GM23338 (cell line): ENCODE results near the gene SLC5A4. TPM values are rescaled to one million over a fixed set of nuclear protein-coding genes. Genes with fewer than 3 reads are reported as not detected.

Source experiments
- ATAC-seq: fragments of 200-7000 bp; cut with Tn5 transposase; 3 replicates; pipeline ENCODE4 v1.9.1; 2020
- DNase-seq: peaks from one replicate; pipeline ENCODE4 v3.0.0-alpha.2; 2015; ENCODE audit warnings: low spot score
- H2AFZ ChIP-seq: fragments of 200-600 bp; sonication (generic); 2 replicates; pipeline ENCODE4 v1.8.0; 2016; ENCODE audit warnings: antibody characterized with exemption, mild to moderate bottlenecking, moderate library complexity
- H3F3A ChIP-seq: fragments of 200-600 bp; sonication (generic); replicated peaks from 2 replicates; pipeline ENCODE4 v1.8.0; 2017; ENCODE audit warnings: antibody characterized with exemption, mixed run types, low read depth
- H3K27ac ChIP-seq: fragments of 200-600 bp; sonication (generic); 2 replicates; pipeline ENCODE4 v1.6.1; 2016; ENCODE audit warnings: low read depth
- H3K27me3 ChIP-seq: fragments of 200-600 bp; sonication (generic); 2 replicates; pipeline ENCODE4 v1.8.0; 2016; ENCODE audit warnings: mild to moderate bottlenecking, mixed run types, moderate library complexity; ENCODE audit not compliant: insufficient read depth
- H3K36me3 ChIP-seq: fragments of 200-600 bp; sonication (generic); 2 replicates; pipeline ENCODE4 v1.8.0; 2016; ENCODE audit warnings: mild to moderate bottlenecking; ENCODE audit not compliant: insufficient read depth
- H3K4me1 ChIP-seq: fragments of 200-600 bp; sonication (generic); 2 replicates; pipeline ENCODE4 v1.8.0; 2016; ENCODE audit warnings: mild to moderate bottlenecking, moderate library complexity; ENCODE audit not compliant: insufficient read depth
- H3K4me2 ChIP-seq: fragments of 200-600 bp; sonication (generic); 2 replicates; pipeline ENCODE4 v1.7.1; 2017; ENCODE audit warnings: mixed run types
- H3K4me3 ChIP-seq: fragments of 200-600 bp; sonication (generic); 2 replicates; pipeline ENCODE4 v1.6.1; 2016; ENCODE audit warnings: mixed run types
- H3K79me2 ChIP-seq: fragments of 200-600 bp; sonication (generic); replicated peaks from 2 replicates; pipeline ENCODE4 v1.8.0; 2017; ENCODE audit warnings: mild to moderate bottlenecking; ENCODE audit not compliant: insufficient read depth
- H3K9me2 ChIP-seq: fragments of 200-600 bp; sonication (generic); 2 replicates; pipeline ENCODE4 v1.8.0; 2017; ENCODE audit not compliant: insufficient read depth
- H4K20me1 ChIP-seq: fragments of 200-600 bp; sonication (generic); replicated peaks from 2 replicates; pipeline ENCODE4 v1.8.0; 2017; ENCODE audit warnings: mild to moderate bottlenecking; ENCODE audit not compliant: insufficient read depth
- H3K27ac Mint-ChIP-seq: 2 replicates; pipeline ENCODE4 v1.8.0; 2020; ENCODE audit warnings: inconsistent platforms, mild to moderate bottlenecking, moderate library complexity, mixed read lengths
- H3K27me3 Mint-ChIP-seq: 3 replicates; pipeline ENCODE4 v1.8.0; 2022; ENCODE audit warnings: low read depth, mild to moderate bottlenecking, moderate library complexity, mixed read lengths, inconsistent platforms; ENCODE audit not compliant: insufficient read depth, poor library complexity
- H3K36me3 Mint-ChIP-seq: 3 replicates; pipeline ENCODE4 v1.8.0; 2021; ENCODE audit warnings: low read depth, mild to moderate bottlenecking, inconsistent platforms, moderate library complexity, mixed read lengths
- H3K4me1 Mint-ChIP-seq: 3 replicates; pipeline ENCODE4 v1.8.0; 2020; ENCODE audit warnings: mild to moderate bottlenecking, inconsistent platforms, mixed read lengths
- H3K4me3 Mint-ChIP-seq: 3 replicates; pipeline ENCODE4 v1.8.0; 2021; ENCODE audit warnings: moderate library complexity, mild to moderate bottlenecking, inconsistent platforms, mixed read lengths
- H3K9me3 Mint-ChIP-seq: 3 replicates; pipeline ENCODE4 v1.8.0; 2020; ENCODE audit warnings: moderate library complexity, mild to moderate bottlenecking, inconsistent platforms, mixed read lengths
- EZH2 ChIP-seq: fragments of 200-600 bp; sonication (generic); IDR thresholded peaks from one replicate; pipeline ENCODE4 v1.8.0; 2017; ENCODE audit warnings: antibody characterized with exemption, mild to moderate bottlenecking, low read depth; ENCODE audit not compliant: unreplicated experiment
- EZH2phosphoT487 ChIP-seq: fragments of 200-600 bp; sonication (generic); IDR thresholded peaks from one replicate; pipeline ENCODE4 v1.8.1; 2018; ENCODE audit warnings: antibody characterized with exemption; ENCODE audit not compliant: unreplicated experiment
- JUNB ChIP-seq: IDR thresholded peaks from one replicate; pipeline ENCODE4 v1.6.1; 2016; ENCODE audit warnings: antibody characterized with exemption; ENCODE audit not compliant: unreplicated experiment
- NANOG ChIP-seq: IDR thresholded peaks from 2 replicates; pipeline ENCODE4 v1.6.1; 2016; ENCODE audit warnings: antibody characterized with exemption, borderline replicate concordance
- POLR2AphosphoS5 ChIP-seq: IDR thresholded peaks from 2 replicates; pipeline ENCODE4 v1.6.1; 2016; ENCODE audit warnings: antibody characterized with exemption, low read depth
- ZNF114 ChIP-seq: fragments of 250-450 bp; sonication (Bioruptor Pico); IDR thresholded peaks from 2 replicates; pipeline ENCODE4 v1.5.0; 2020; ENCODE audit warnings: mild to moderate bottlenecking, moderate library complexity
- ZNF331 ChIP-seq: fragments of 250-450 bp; sonication (Bioruptor Pico); IDR thresholded peaks from 2 replicates; pipeline ENCODE4 v1.5.0; 2020; ENCODE audit warnings: low read depth, mild to moderate bottlenecking, moderate library complexity
- polyA plus RNA-seq: library from polyadenylated mRNA; unstranded; fragments of >200 nt; fragmentation: Nextera tagmentation; extraction: Ambion mirVana; gene quantifications from 2 replicates; pipeline ENCODE4 v1.2.1, GENCODE V29; 2016
- total RNA-seq: library from RNA; depleted of rRNA; stranded (reverse); fragments of >200 nt; shearing (Covaris generic); gene quantifications from 2 replicates; pipeline ENCODE4 v1.2.3, GENCODE V29; 2014
- TF ChIP-seq, protein P1 (sequence below): IDR thresholded peaks from one replicate; pipeline ENCODE4 v1.6.1; 2018; ENCODE audit warnings: antibody characterized with exemption; ENCODE audit not compliant: unreplicated experiment
- TF ChIP-seq, protein P2 (sequence below): fragments of 250-450 bp; sonication (Bioruptor Pico); IDR thresholded peaks from 2 replicates; pipeline ENCODE4 v1.5.0; 2020; ENCODE audit warnings: mild to moderate bottlenecking, moderate library complexity
- TF ChIP-seq, protein P3 (sequence below): IDR thresholded peaks from 2 replicates; pipeline ENCODE4 v1.6.1; 2016; ENCODE audit warnings: antibody characterized with exemption

The SLC5A4 gene
- total and polyA plus RNA-seq, 2 experiments from 2014 or later, result 0.16 TPM; not detected in 1

DNA sequence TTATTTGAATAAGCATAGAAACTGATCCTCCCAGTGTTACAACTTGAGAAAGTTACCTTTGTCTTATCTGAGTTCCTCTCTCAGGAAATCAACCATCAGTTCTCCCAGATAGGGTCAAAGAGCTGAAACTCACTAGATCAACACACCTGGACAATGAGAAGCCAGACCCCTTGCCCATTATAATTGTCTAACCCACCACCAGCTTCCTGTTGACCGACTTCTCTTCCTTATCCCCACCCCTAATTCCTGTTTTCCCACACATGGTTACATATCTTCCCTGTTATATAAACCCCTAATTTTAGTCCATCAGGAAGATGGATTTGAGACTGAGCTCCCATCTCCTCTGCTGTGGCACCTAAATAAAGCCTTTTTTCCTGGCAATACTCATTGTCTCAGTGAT is 6.9 kb downstream of the SLC5A4 start:
- Histone ChIP-seq H3K27me3 (no peaks in the 10 kb centered on the region; the same call in 1 of the 2 replicates), H3K9me2 (0 out of 2 replicates have a peak, but pooled peaks cover 2% of the 10 kb centered on the region), H3K4me3 (no peak overlapping the region), H3K79me2 (no peaks in the 10 kb centered on the region), H3K4me1 (no peaks in the 10 kb centered on the region), H3K4me2 (no peak overlapping the region), H3F3A (no peaks in the 10 kb centered on the region), H4K20me1 (no peaks in the 10 kb centered on the region), H3K27ac (no peak overlapping the region), H3K36me3 (no peaks in the 10 kb centered on the region), H2AFZ (no peak overlapping the region)
- peaks cover 3% of the 10 kb centered on the region; the same call in 1 of the 3 replicates for H3K9me3 Mint-ChIP-seq
- H3K27me3 Mint-ChIP-seq, result peaks cover 5% of the 10 kb centered on the region
- no peaks in the 10 kb centered on the region for H3K4me1 Mint-ChIP-seq
- TF ChIP-seq EZH2phosphoT487 (no peak), JUNB (no peak), NANOG (no peak), ZNF331 (CRISPR knock-in tag) (no peak), EZH2 (no peak), ZNF114 (CRISPR knock-in tag) (no peak), POLR2AphosphoS5 (no peak)
- TF ChIP-seq, protein P1, sequence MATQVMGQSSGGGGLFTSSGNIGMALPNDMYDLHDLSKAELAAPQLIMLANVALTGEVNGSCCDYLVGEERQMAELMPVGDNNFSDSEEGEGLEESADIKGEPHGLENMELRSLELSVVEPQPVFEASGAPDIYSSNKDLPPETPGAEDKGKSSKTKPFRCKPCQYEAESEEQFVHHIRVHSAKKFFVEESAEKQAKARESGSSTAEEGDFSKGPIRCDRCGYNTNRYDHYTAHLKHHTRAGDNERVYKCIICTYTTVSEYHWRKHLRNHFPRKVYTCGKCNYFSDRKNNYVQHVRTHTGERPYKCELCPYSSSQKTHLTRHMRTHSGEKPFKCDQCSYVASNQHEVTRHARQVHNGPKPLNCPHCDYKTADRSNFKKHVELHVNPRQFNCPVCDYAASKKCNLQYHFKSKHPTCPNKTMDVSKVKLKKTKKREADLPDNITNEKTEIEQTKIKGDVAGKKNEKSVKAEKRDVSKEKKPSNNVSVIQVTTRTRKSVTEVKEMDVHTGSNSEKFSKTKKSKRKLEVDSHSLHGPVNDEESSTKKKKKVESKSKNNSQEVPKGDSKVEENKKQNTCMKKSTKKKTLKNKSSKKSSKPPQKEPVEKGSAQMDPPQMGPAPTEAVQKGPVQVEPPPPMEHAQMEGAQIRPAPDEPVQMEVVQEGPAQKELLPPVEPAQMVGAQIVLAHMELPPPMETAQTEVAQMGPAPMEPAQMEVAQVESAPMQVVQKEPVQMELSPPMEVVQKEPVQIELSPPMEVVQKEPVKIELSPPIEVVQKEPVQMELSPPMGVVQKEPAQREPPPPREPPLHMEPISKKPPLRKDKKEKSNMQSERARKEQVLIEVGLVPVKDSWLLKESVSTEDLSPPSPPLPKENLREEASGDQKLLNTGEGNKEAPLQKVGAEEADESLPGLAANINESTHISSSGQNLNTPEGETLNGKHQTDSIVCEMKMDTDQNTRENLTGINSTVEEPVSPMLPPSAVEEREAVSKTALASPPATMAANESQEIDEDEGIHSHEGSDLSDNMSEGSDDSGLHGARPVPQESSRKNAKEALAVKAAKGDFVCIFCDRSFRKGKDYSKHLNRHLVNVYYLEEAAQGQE, result no peak
- TF ChIP-seq, protein P2, sequence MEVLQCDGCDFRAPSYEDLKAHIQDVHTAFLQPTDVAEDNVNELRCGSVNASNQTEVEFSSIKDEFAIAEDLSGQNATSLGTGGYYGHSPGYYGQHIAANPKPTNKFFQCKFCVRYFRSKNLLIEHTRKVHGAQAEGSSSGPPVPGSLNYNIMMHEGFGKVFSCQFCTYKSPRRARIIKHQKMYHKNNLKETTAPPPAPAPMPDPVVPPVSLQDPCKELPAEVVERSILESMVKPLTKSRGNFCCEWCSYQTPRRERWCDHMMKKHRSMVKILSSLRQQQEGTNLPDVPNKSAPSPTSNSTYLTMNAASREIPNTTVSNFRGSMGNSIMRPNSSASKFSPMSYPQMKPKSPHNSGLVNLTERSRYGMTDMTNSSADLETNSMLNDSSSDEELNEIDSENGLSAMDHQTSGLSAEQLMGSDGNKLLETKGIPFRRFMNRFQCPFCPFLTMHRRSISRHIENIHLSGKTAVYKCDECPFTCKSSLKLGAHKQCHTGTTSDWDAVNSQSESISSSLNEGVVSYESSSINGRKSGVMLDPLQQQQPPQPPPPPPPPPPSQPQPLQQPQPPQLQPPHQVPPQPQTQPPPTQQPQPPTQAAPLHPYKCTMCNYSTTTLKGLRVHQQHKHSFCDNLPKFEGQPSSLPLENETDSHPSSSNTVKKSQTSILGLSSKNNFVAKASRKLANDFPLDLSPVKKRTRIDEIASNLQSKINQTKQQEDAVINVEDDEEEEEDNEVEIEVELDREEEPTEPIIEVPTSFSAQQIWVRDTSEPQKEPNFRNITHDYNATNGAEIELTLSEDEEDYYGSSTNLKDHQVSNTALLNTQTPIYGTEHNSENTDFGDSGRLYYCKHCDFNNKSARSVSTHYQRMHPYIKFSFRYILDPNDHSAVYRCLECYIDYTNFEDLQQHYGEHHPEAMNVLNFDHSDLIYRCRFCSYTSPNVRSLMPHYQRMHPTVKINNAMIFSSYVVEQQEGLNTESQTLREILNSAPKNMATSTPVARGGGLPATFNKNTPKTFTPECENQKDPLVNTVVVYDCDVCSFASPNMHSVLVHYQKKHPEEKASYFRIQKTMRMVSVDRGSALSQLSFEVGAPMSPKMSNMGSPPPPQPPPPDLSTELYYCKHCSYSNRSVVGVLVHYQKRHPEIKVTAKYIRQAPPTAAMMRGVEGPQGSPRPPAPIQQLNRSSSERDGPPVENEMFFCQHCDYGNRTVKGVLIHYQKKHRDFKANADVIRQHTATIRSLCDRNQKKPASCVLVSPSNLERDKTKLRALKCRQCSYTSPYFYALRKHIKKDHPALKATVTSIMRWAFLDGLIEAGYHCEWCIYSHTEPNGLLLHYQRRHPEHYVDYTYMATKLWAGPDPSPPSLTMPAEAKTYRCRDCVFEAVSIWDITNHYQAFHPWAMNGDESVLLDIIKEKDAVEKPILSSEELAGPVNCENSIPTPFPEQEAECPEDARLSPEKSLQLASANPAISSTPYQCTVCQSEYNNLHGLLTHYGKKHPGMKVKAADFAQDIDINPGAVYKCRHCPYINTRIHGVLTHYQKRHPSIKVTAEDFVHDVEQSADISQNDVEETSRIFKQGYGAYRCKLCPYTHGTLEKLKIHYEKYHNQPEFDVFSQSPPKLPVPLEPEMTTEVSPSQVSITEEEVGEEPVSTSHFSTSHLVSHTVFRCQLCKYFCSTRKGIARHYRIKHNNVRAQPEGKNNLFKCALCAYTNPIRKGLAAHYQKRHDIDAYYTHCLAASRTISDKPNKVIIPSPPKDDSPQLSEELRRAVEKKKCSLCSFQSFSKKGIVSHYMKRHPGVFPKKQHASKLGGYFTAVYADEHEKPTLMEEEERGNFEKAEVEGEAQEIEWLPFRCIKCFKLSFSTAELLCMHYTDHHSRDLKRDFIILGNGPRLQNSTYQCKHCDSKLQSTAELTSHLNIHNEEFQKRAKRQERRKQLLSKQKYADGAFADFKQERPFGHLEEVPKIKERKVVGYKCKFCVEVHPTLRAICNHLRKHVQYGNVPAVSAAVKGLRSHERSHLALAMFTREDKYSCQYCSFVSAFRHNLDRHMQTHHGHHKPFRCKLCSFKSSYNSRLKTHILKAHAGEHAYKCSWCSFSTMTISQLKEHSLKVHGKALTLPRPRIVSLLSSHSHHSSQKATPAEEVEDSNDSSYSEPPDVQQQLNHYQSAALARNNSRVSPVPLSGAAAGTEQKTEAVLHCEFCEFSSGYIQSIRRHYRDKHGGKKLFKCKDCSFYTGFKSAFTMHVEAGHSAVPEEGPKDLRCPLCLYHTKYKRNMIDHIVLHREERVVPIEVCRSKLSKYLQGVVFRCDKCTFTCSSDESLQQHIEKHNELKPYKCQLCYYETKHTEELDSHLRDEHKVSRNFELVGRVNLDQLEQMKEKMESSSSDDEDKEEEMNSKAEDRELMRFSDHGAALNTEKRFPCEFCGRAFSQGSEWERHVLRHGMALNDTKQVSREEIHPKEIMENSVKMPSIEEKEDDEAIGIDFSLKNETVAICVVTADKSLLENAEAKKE (CRISPR knock-in tag), result no peak
- TF ChIP-seq, protein P3, sequence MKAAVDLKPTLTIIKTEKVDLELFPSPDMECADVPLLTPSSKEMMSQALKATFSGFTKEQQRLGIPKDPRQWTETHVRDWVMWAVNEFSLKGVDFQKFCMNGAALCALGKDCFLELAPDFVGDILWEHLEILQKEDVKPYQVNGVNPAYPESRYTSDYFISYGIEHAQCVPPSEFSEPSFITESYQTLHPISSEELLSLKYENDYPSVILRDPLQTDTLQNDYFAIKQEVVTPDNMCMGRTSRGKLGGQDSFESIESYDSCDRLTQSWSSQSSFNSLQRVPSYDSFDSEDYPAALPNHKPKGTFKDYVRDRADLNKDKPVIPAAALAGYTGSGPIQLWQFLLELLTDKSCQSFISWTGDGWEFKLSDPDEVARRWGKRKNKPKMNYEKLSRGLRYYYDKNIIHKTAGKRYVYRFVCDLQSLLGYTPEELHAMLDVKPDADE, result no peak
- no peak overlapping the region for H3K4me3 Mint-ChIP-seq
- no peaks in the 10 kb centered on the region for H3K36me3 Mint-ChIP-seq
- DNase-seq (no peak), ATAC-seq (no peak)
- H3K27ac Mint-ChIP-seq, result no peak overlapping the region
